Stimulated activated naive CD8-positive, alpha-beta T cell treated with anti-CD3 and anti-CD28 coated beads, Interleukin-15, Interleukin-2, amounts not matched to agents 100 ng/mL and 50 ng/mL, for 24 hours (primary cell): ENCODE data around the gene PRPH.
"Not testable (repeated sequence)": the region's sequence is repeated elsewhere in the genome, so short reads cannot be mapped to it uniquely, and the experiment has no call there.

Source experiments
- H3K27ac Mint-ChIP-seq: one replicate; pipeline ENCODE4 v1.8.0; 2021; ENCODE audit warnings: mild to moderate bottlenecking, mixed read lengths
- H3K27me3 Mint-ChIP-seq: one replicate; pipeline ENCODE4 v1.8.0; 2021; ENCODE audit warnings: mixed read lengths
- H3K36me3 Mint-ChIP-seq: one replicate; pipeline ENCODE4 v1.8.0; 2021; ENCODE audit warnings: low read depth, mixed read lengths
- H3K4me1 Mint-ChIP-seq: one replicate; pipeline ENCODE4 v1.8.0; 2021; ENCODE audit warnings: low read depth, mixed read lengths
- H3K4me3 Mint-ChIP-seq: one replicate; pipeline ENCODE4 v1.8.0; 2021; ENCODE audit warnings: mild to moderate bottlenecking, mixed read lengths
- H3K9me3 Mint-ChIP-seq: one replicate; pipeline ENCODE4 v1.8.0; 2021; ENCODE audit warnings: mixed read lengths

PRPH gene

DNA sequence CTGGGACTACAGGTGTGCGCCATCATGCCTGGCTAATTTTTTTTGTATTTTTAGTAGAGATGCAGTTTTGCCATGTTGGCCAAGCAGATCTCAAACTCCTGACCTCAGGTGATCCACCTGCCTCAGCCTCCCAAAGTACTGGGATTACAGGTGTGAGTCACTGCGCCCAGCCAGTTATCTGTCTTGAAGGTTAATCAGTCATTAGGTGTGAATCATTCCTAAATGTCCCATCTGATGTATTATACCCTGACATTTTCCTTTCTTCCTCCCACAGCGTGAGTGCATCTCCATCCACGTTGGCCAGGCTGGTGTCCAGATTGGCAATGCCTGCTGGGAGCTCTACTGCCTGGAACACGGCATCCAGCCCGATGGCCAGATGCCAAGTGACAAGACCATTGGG, 25.8 kb upstream of the PRPH start:
- not testable (repeated sequence) for H3K9me3 Mint-ChIP-seq, H3K27me3 Mint-ChIP-seq
- H3K36me3 Mint-ChIP-seq, result peaks cover 73% of the 10 kb centered on the region
- peaks cover 38% of the 10 kb centered on the region for H3K4me1 Mint-ChIP-seq
- H3K27ac Mint-ChIP-seq, result peak overlapping the region; percentile 61
- H3K4me3 Mint-ChIP-seq, result peak overlapping the region; percentile 10

DNA sequence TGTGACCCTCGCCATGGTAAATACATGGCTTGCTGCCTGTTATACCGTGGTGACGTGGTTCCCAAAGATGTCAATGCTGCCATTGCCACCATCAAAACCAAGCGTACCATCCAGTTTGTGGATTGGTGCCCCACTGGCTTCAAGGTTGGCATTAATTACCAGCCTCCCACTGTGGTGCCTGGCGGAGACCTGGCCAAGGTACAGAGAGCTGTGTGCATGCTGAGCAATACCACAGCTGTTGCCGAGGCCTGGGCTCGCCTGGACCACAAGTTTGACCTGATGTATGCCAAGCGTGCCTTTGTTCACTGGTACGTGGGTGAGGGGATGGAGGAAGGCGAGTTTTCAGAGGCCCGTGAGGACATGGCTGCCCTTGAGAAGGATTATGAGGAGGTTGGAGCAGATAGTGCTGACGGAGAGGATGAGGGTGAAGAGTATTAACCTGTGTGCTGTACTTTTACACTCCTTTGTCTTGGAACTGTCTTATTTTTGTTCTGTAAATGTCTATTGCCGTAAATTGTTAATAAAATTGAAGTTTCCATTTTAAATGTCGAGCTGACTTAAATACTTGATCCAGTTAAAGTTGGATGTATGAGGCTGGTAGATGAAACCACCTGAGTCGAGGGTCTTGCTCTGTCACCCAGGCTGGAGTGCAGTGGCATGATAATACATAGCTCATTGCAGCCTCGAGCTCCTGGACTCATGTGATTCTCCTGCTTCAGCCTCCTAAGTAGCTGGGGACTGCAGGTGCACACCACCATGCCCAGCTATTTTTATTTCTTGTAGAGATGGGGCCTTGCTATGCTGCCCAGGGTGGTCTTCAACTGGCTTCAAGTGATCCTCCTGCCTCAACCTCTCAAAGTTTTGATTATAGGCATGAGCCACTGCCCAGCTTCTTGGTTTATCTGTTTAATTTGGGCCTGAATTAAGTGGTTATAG, 21.9 kb upstream of the PRPH start:
- H3K9me3 Mint-ChIP-seq, result no peaks in the 10 kb centered on the region
- peaks cover 14% of the 10 kb centered on the region for H3K4me1 Mint-ChIP-seq
- H3K27me3 Mint-ChIP-seq, result no peaks in the 10 kb centered on the region
- no peak overlapping the region for H3K27ac Mint-ChIP-seq
- H3K4me3 Mint-ChIP-seq, result no peak overlapping the region
- peaks cover 57% of the 10 kb centered on the region for H3K36me3 Mint-ChIP-seq

DNA sequence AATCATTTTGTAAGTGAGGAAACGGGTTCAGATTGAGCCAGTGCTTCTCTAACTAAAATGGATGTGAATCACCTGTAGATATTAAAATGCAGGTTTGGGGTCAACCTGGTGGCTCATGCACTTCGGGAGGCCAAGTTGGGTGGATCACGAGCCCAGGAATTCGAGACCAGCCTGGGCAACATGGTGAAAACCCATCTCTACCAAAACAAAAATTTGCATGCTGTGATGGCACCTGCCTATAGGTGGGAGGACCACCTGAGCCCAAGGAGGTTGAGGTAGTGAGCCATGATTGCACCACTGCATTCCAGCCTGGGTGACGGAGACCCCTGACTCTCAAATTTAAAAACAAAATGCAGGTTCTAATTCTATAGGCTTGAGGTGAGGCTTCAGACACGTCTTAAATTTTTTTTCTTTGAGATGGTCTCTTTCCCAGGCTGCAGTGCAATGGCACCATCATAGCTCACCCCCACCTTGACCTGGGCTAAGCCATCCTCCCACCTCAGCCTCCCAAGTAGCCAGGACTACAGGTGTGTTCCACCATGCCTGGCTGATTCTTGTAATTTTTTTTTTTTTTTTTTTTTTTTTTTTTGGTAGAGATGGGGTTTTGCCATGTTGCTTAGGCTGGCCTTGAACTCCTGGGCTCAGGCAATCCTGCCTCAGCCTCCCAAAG, 21.1 kb upstream of the PRPH start:
- Mint-ChIP-seq H3K36me3 (peaks cover 51% of the 10 kb centered on the region), H3K27me3 (no peaks in the 10 kb centered on the region), H3K9me3 (no peaks in the 10 kb centered on the region), H3K27ac (no peak overlapping the region), H3K4me1 (peaks cover 6% of the 10 kb centered on the region), H3K4me3 (no peak overlapping the region)

DNA sequence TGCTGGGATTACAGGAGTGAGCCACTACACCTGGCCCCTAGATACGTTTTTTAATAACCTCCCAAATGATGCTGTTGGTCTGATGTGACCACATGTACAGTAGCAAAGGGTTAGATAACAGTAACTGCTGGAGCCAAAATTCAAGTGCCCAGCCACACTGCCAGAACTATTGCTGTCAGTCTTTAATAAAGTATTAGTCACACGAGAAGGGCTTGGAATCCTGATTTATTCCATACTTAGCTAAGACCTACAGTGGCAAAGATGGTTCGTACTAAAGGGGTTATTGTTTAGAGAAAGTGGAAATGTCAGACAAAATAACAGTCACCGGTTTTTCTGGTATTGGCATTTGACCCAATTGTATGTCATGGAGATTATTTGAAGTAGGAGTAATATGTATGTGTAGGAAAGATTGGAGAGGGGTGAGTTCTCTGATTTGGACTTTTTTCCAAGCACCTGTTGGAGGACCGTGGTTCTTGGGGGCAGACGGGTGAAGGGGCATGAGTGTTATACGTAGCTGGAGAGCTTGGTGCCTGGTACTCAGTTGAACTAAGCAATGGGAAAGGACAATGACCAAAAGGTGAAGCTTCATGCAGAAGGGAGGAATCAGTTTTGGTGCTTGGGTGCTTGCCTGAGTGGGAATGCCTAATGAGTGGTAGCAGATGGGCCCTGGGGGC, 20.4 kb upstream of the PRPH start:
- H3K27ac Mint-ChIP-seq, result peak overlapping the region; percentile 51
- H3K9me3 Mint-ChIP-seq, result no peaks in the 10 kb centered on the region
- no peaks in the 10 kb centered on the region for H3K27me3 Mint-ChIP-seq
- no peak overlapping the region for H3K4me3 Mint-ChIP-seq
- H3K36me3 Mint-ChIP-seq, result peaks cover 44% of the 10 kb centered on the region
- no peaks in the 10 kb centered on the region for H3K4me1 Mint-ChIP-seq

DNA sequence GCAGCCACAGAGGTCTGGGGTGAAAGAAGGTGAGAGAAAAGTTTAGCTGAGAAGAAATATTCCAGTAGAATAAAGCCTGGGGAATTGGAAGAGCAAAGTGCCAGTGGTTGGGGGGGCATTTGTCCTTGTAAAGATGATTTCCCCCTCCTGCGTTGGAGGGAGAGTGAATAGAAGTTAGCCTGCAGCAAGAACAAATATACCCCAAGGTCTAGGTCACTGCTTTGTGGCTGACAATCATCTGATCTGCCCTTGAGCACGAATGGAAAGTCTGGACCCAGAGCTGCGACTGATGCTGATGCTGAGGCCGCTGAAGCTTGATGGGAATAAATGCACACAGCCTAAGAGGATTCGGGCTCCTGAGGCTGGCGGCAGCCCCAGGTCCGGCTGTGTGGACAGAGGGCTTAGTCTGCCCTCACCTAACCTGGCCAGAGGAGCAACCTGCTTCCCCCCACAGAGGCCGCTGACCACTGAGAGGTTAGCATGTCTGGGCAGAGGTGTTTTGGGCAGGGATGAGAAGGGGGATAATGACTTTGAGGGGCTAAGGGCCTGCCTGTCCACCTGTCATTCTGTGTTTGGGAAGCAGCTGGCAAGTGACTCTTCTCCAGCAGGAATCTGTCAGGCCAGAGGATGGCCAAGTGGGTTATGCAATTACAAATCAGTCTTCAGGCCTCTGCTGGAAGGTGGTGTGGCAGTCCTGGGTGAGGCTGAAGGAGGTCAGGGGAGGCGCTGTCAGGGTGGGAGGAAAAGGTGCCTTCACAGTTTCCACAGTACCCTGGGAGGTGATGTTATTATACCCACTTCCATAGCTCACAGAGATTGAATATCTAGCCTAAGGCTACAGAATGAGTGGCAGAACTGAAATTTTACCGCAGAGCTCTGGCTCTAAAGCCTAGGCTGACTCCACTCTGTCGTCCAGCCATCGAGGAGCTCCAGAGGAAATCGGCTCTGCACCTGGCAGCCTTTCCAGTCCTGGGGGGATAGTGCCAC, 18.4 kb upstream of the PRPH start:
- Mint-ChIP-seq H3K4me1 (no peaks in the 10 kb centered on the region), H3K9me3 (no peaks in the 10 kb centered on the region), H3K27me3 (peaks cover 4% of the 10 kb centered on the region), H3K27ac (no peak overlapping the region), H3K4me3 (no peak overlapping the region), H3K36me3 (peaks cover 23% of the 10 kb centered on the region)

DNA sequence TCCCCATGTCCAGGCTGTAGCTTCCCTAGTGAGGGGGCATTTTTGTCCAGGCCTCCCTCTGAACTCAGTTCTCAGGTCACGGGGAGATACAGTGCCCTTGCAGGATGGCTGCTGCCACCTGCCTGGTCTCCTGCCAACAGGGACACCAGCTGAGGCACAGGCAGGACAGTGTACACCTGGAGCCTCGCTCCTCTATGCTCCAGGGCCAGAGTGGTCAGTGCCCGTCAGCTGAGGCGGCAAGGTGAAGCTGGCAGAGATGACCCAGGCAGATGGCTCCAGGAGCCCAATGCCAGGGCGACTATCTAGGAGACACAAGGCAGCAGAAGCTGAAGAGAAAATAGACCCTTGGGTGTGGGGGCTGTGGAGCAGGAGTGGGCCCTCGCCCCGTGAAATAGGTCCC, 17.5 kb upstream of the PRPH start:
- Mint-ChIP-seq H3K36me3 (peaks cover 18% of the 10 kb centered on the region), H3K9me3 (no peaks in the 10 kb centered on the region), H3K27ac (no peak overlapping the region), H3K27me3 (peaks cover 4% of the 10 kb centered on the region), H3K4me1 (no peaks in the 10 kb centered on the region), H3K4me3 (no peak overlapping the region)

DNA sequence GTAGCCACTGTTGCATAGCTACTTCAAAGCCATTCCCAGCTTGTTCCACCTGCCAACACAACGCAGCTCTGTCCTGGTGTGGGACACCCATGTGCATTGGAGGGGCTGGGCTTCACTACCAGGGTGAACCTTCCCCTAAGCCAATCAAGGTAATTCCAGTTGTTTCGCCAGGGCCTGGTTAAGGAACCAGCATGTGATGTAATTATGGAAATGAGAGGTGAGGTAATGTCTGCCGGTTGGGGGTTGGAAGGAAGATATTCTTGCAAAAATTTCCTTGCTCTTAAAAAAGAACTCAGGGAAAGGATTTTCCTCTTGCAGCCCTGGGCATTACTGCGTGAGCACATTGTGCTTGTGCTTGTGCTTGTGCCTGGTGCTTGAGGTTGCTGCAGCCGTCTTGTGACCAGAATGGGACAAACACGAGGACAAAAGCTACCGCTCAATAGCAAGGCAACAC, 15.2 kb upstream of the PRPH start:
- H3K9me3 Mint-ChIP-seq, result no peaks in the 10 kb centered on the region
- no peak overlapping the region for H3K4me3 Mint-ChIP-seq
- H3K4me1 Mint-ChIP-seq, result no peaks in the 10 kb centered on the region
- H3K27me3 Mint-ChIP-seq, result peaks cover 6% of the 10 kb centered on the region
- peaks cover 1% of the 10 kb centered on the region for H3K36me3 Mint-ChIP-seq
- no peak overlapping the region for H3K27ac Mint-ChIP-seq

DNA sequence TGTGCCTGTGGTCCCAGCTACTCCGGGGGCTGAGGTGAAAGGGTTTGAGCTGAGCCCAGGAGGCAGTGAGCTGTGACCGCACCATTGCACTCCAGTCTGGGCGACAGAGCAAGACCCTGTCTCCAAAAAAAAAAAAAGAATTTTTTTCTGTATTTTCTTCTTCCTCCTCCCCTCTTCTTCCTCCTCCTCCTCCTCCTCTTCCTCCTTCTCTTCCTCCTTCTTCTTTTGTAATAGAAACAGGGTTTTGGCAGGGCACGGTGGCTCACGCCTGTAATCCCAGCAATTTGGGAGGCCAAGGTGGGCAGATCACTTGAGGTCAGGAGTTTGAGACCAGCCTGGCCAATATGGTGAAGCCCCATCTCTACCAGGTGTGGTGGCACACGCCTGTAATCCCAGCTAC, 14.4 kb upstream of the PRPH start:
- not testable (repeated sequence) for H3K9me3 Mint-ChIP-seq, H3K27ac Mint-ChIP-seq, H3K36me3 Mint-ChIP-seq, H3K4me3 Mint-ChIP-seq, H3K27me3 Mint-ChIP-seq, H3K4me1 Mint-ChIP-seq

DNA sequence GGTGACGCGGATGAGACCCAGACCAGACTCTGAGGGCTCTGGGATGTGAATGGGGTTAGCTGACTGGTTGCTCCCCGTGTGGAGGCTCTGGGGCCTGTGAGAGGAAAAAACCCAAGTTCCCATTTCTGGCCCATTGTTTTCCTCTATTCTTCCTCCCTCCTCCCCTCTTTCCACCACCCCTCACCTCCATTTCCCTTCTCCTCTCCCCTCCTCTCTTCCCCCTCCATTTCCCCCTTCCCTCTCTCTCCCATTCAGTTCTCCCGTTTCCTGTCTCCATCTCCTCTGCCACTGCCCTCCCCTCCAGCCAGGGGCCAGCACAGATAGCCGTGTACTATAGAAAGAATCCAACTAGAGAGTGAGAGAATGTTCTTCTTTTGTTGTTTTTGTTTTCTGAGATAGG, 12.6 kb upstream of the PRPH start:
- H3K27me3 Mint-ChIP-seq, result peaks cover 19% of the 10 kb centered on the region
- H3K4me1 Mint-ChIP-seq, result no peaks in the 10 kb centered on the region
- H3K4me3 Mint-ChIP-seq, result no peak overlapping the region
- no peaks in the 10 kb centered on the region for H3K36me3 Mint-ChIP-seq
- H3K27ac Mint-ChIP-seq, result no peak overlapping the region
- H3K9me3 Mint-ChIP-seq, result no peaks in the 10 kb centered on the region

DNA sequence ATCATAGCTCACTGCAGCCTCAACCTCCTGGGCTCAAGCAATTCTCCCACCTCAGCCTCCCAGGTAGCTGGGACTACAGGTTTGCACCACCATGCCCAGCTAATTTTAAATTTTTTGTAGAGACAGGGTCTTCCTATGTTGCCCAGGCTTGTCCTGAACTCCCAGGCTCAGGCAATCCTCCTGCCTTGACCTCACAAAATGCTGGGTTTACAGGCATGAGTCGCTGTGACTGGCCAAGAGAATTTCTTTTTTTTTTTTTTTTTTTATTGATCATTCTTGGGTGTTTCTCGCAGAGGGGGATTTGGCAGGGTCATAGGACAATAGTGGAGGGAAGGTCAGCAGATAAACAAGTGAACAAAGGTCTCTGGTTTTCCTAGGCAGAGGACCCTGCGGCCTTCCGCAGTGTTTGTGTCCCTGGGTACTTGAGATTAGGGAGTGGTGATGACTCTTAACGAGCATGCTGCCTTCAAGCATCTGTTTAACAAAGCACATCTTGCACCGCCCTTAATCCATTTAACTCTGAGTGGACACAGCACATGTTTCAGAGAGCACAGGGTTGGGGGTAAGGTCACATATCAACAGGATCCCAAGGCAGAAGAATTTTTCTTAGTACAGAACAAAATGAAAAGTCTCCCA, 12.1 kb upstream of the PRPH start:
- not testable (repeated sequence) for H3K36me3 Mint-ChIP-seq, H3K27ac Mint-ChIP-seq, H3K9me3 Mint-ChIP-seq, H3K4me1 Mint-ChIP-seq, H3K4me3 Mint-ChIP-seq
- H3K27me3 Mint-ChIP-seq, result peaks cover 24% of the 10 kb centered on the region

DNA sequence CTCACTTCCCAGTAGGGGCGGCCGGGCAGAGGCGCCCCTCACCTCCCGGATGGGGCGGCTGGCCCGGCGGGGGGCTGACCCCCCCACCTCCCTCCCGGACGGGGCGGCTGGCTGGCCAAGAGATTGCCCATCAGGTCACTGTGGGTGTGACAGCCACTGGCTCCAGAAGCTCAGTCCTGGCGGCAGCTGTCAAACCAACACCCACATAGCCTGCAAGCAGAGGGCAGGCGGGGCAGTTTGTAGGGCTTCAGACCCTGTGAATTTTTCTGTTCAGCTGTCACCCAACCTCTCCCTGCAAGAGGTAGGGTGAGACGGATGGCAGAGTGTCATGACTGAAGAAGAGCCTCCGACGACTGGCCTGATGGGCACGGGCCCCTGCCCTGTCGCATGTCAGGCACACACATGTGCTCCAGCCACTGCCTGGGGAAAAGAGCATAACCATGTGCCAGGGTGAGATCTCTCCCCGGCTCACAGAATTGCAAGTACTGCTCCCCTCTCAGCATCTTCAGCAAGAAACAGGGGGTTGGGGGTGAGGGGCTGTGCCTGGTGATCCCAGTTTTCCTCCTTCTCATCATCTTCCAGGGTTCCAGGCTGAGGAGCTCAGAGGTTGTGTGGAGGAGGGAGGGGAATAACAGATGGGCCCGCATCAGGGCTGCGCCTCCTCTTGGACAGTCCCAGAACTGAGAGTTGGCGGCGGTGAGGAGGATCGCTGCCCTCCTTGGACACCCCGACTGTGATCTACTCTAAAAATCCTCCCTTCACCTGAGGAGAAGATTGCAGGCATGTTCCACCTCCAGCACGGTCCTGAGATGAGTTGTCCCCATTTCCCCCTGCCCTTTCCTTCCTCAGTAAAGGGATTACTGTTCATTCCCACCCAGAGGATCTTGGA, 11.2 kb upstream of the PRPH start:
- Mint-ChIP-seq H3K27me3 (peaks cover 31% of the 10 kb centered on the region), H3K36me3 (no peaks in the 10 kb centered on the region)

DNA sequence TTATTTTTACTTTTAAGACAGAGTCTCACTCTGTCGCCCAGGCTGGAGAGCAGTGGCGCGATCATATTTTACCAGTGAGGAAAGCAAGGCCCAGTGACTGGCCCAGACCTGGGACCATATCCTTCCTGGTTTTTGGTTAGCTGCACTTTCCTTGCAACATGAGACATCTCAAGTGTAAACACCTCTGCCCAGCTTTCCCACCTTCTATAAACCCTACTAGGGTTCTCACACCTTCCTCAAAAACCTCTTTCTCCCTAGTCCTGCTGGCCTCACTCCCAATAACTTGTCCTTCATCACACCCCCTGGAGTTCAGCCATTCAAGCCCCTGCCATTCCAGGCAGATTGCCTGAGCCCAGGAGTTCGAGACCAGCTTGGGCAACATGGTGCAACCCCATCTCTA, 10.3 kb upstream of the PRPH start:
- H3K36me3 Mint-ChIP-seq, result no peaks in the 10 kb centered on the region
- no peaks in the 10 kb centered on the region for H3K4me1 Mint-ChIP-seq
- no peak overlapping the region for H3K4me3 Mint-ChIP-seq
- H3K27ac Mint-ChIP-seq, result no peak overlapping the region
- H3K27me3 Mint-ChIP-seq, result peaks cover 31% of the 10 kb centered on the region
- H3K9me3 Mint-ChIP-seq, result no peaks in the 10 kb centered on the region

More for the DNA sequence above, 11.2 kb upstream of the PRPH start:
- H3K9me3 Mint-ChIP-seq, result no peaks in the 10 kb centered on the region
- H3K4me1 Mint-ChIP-seq, result no peaks in the 10 kb centered on the region
- H3K4me3 Mint-ChIP-seq, result no peak overlapping the region
- H3K27ac Mint-ChIP-seq, result no peak overlapping the region

DNA sequence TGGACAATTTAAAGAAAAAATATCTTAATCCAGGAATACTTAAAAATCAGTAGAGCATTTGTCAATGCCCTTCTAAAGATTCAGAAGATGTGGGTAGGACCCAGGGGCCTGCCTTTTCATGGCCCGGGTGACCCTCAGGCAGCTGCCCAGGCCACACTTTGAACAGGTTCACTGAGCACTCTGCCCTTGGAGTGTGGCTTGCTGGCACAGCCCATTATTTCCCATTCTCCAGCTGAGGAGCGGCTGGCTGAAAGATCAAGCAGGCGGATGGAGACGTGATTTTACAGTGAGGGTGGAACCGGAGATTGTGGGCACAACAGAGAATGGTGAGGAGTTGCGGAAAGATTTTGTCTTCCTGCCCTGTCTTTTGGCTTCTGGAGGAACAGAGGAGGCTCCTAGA, 7.1 kb upstream of the PRPH start:
- H3K36me3 Mint-ChIP-seq, result no peaks in the 10 kb centered on the region
- no peaks in the 10 kb centered on the region for H3K9me3 Mint-ChIP-seq
- H3K4me3 Mint-ChIP-seq, result no peak overlapping the region
- H3K27ac Mint-ChIP-seq, result no peak overlapping the region
- peaks cover 36% of the 10 kb centered on the region for H3K27me3 Mint-ChIP-seq
- no peaks in the 10 kb centered on the region for H3K4me1 Mint-ChIP-seq
